Tongue (tissue), 3 donors: Measurements from ENCODE around the gene TMEM41B. TPM values are rescaled to one million over a fixed set of nuclear protein-coding genes. Genes with fewer than 3 reads are reported as not detected.
"Not testable (repeated sequence)": the region's sequence is repeated elsewhere in the genome, so short reads cannot be mapped to it uniquely, and the experiment has no call there.

Experiments used
- DNase-seq: peaks from one replicate; pipeline ENCODE4 v3.0.0-alpha.2; 2015
- small RNA-seq: library from RNA; depleted of rRNA; stranded (forward); fragments of <200 nt; gene quantifications from one replicate; pipeline ENCODE3, GENCODE V24; 2014; ENCODE audit warnings: low replicate concordance
- total RNA-seq: library from RNA; depleted of rRNA; stranded (reverse); fragments of >200 nt; gene quantifications from one replicate; pipeline ENCODE4 v1.2.3, GENCODE V29; 2014

Gene TMEM41B
- total RNA-seq, 1 donor from 2014 or later: 54.6 TPM

DNA sequence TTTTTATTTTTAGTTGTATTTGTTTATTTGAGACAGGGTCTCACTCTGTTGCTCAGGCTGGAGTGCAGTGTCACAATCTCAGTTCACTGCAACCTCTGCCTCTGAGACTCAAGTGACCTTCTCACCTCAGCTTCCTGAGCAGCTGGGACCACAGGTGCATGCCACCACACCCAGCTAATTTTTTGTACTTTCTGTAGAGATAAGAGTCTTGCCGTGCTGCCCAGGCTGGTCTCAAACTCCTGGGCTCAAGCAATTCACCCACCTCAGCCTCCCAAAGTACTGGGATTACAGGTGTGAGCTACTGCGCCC is 53.6 kb downstream of the TMEM41B start:
- not testable (repeated sequence) for DNase-seq

DNA sequence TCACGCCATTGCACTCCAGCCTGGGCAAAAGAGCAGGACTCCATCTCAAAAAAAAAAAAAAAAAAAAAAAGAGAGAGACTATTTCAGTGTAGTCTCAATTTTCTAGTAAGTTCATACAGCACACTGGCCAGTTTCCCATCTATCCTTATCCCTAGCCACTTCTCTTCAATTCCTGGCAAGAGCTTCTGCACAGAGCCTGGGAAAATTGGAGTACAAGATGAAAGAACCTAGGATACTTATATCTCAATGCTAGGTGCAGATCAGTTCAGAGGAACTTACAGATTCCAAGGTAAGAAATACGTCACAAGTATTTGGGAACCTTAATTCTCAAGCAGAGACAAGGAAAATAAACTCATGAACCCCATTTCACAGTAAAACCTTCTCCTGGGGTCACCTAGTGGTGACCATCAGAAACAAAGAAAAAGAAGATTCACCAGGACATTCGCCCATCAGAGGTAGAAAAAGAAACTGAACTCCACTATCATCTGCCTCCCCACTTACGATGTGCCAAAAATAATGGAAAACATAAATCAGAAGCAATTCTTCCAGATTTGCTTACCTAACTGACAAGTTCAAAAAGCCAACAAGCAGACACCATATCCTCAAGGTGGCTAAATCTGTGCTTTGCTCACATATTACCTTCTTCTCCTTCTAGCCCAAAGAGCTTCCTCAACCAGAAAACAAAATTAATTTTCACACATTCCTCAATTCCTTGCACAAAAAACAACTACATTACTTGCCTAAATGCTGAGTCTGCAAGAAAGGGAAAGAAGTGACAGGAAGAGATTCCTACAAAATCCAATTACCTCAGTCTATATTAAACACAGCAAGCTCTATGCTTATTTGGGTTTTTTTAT is 54.2 kb downstream of the TMEM41B start:
- DNase-seq: no peak

DNA sequence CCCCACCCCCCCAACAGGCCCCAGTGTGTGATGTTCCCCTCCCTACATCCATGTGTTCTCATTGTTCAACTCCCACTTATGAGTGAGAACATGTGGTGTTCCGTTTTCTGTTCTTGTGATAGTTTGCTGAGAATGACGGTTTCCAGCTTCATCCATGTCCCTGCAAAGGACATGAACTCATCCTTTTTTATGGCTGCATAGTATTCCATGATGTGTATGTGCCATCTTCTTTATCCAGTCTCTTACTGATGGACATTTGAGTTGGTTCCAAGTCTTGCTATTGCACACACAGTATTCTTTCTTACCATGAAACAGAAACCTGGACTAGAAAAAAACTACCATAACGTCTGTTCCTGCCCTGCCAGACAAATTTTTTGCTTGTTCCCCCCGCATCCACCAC is 56.1 kb downstream of the TMEM41B start:
- DNase-seq: not testable (repeated sequence)

DNA sequence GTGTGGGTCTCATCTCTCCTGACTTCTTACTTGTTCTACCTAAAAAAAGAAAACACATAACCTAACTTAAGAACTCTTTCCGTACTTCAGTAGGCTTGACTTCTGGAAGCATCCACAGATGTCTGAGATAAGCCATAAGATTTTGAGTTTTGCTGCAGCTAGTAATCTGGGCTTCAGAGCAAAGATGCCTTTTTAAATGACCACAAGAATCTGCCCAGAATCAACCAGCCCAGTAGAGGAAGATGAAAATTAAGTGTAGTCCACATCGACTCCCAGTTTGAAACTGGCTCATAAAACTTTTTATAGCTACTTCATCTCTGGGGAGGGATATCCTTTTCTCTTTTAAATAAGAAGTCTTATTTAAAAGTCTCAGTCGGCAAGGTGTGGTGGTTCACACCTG is 60.0 kb downstream of the TMEM41B start:
- no peak for DNase-seq

DNA sequence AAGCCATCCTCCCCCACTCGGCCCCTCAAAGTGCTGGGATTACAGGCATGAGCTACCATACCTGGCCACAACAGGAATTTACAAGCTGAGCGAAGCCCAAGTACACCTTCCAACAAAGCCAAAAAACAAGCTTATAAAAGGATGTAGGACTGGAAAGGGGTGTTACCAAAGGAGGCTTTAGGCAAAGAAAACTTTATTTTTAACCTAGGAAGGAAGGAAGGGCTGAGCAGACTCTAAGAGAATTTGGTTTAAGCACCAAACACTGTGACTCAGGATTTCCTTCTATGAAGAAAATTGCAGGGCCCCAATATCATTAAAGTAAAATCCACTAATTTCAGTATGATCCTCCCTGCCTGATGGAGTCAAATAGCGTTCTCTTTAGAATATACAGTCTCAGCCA is 61.3 kb downstream of the TMEM41B start:
- no peak for DNase-seq

DNA sequence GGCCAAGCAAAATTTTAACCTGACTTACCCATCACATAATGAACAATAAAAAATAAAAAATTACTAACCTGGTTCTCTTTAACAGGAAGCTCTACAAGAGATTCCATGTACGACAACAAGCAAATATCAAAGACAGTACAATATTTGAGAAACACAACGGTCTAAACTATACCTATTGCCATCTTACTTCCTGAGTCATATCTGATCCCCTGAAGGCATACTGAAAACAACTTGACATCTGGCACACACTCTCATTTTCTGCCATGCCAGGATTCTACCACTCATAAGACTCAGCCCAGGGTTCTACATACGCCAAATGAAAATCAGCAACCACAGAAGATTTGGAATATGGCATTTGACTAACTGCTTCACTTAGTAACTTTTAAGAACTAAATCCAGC is 63.1 kb downstream of the TMEM41B start:
- no peak for DNase-seq

DNA sequence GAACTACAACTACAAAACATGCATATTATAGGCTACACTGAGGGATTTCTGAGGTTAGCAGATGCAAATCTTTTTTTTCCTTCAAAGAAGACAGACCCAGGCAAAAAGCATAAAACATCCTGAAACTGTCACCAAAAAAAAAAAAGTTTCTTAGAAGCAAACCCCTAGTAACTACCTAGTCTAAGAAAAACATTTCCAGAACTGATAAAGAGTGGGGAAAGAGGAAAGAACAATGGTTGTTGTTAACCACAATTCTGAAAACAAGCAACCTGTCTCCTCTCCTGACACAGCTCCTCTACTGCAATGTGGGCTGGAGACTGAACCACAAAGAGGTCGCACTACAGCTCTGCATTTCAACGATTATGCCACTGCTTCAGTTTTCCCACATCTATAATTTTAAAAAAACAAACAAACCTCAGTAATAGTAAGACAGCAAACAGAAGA is 64.2 kb downstream of the TMEM41B start:
- no peak for DNase-seq

DNA sequence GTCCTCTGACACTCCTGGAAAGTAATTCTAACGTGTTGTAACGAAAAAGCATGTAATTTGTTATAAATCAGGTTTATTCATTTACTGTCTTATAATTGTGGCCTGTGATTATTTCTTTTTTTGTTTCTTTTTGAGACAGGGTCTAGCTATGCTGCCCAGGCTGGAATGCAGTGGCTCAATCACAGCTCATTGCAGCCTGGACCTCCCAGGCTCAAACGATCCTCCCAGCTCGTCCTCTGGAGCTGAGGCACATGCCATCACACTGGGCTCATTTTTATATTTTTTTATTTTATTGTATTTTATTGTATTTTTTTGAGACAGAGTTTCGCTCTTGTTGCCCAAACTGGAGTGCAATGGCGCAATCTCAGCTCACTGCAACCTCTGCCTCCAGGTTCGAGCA is 65.1 kb downstream of the TMEM41B start:
- no peak for DNase-seq

DNA sequence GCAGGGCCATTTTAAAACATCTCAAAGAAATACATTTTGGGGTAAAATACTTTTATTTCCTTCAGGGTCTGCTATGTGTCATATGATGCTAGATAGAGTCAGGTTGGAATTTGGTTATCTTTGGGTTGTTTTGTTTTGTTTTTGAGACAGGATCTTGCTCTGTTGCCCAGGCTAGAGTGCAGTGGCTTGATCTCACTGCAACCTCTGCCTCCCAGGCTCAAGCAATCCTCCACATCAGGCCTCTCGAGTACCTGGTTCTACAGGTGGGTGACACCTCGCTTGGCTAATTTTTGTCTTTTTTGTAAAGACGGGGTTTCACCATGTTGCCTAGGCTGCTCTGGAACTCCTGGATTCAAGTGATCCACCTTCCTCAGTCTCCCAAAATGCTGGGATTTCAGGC is 66.5 kb downstream of the TMEM41B start:
- DNase-seq: no peak

DNA sequence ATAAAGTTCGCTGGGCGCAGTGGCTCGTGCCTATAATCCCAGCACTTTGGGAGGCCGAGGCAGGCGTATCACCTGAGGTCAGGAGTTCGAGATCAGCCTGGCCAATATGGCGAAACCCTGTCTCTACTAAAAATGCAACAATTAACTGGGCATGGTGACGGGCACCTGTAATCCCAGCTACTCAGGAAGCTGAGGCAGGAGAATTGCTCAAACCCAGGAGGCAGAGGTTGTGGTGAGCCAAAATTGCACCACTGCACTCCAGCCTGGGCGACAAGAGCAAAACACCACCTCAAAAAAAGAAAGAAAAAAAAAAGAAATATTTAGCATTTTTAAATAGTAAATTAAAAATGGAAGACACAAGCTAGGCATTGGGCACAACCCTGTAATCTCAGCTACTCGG is 78.2 kb downstream of the TMEM41B start:
- DNase-seq: not testable (repeated sequence)

DNA sequence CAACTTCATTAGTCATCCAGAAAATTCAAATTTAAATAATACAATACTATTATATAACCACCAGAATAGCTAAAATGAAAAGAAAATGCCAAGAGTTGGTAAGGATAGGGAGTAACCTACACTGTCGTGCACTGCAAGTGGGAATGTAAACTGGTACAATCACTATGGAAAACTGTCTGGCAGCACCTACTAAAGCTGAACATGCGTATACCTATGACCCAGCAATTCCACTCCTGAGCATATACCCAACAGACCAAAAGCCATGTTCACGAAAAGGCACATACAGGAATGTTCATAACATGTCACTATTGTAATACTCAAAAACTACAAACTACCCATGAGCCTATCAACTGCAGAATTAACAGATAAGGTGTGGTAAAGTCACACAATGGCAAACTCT is 81.9 kb downstream of the TMEM41B start:
- DNase-seq: no peak

DNA sequence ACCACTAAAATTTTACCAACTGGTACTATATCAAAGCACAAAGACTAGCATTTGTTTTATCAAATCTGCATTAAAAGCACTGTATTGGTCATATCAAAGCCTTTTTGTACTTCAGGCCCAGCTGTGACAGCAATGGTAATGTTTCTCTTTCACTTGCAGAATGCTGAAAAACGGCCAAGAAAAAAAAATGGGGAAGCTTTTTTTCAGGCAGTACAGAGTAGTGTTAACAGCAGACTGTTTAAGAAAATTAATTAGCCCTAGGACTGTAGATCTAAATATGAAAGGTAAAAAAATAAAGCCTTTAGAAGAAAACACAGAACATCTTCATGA is 82.6 kb downstream of the TMEM41B start:
- peak; percentile 84 for DNase-seq

Small RNA genes lying within 50 kb of the gene (small RNA-seq; reads per million reads assigned to genes)
- not detected for gene RF00017

Other genes with a start within 250 kb of the TMEM41B start
- gene SCUBE2, start 223.0 kb downstream of the TMEM41B start, total RNA-seq: 53.9 TPM
- 124 TPM for gene DENND5A, start 49.2 kb downstream of the TMEM41B start, total RNA-seq
- gene IPO7, start 70.1 kb upstream of the TMEM41B start, total RNA-seq: 144 TPM
- 29.3 TPM for gene ZNF143, start 146.4 kb upstream of the TMEM41B start, total RNA-seq